Trophoblast cell (in vitro differentiated cells and primary cell): ENCODE results near the gene SLC7A5.

Experiments used
- DNase-seq, 2 donors: peaks; one replicate each; pipeline ENCODE4 v3.0.0-alpha.2; 2016
- H2AFZ ChIP-seq: 2 replicates; pipeline ENCODE4 v1.6.1; 2013; ENCODE audit warnings: low read length, moderate library complexity, mild to moderate bottlenecking; ENCODE audit not compliant: insufficient read depth, poor library complexity
- H2AK5ac ChIP-seq: 2 replicates; pipeline ENCODE4 v1.6.1; 2013; ENCODE audit warnings: mild to moderate bottlenecking, low read length
- H2BK120ac ChIP-seq: 2 replicates; pipeline ENCODE4 v1.6.1; 2013; ENCODE audit warnings: low read length, mild to moderate bottlenecking, moderate library complexity; ENCODE audit not compliant: insufficient read depth, poor library complexity
- H2BK12ac ChIP-seq: 2 replicates; pipeline ENCODE4 v1.6.1; 2013; ENCODE audit warnings: mild to moderate bottlenecking, low read length, moderate library complexity
- H2BK5ac ChIP-seq: 2 replicates; pipeline ENCODE4 v1.6.1; 2013; ENCODE audit warnings: low read length, low read depth, moderate library complexity, mild to moderate bottlenecking; ENCODE audit not compliant: poor library complexity
- H3K14ac ChIP-seq: 2 replicates; pipeline ENCODE4 v1.6.1; 2013; ENCODE audit warnings: mild to moderate bottlenecking, low read length
- H3K18ac ChIP-seq: 2 replicates; pipeline ENCODE4 v1.6.1; 2013; ENCODE audit warnings: mild to moderate bottlenecking, low read length
- H3K23ac ChIP-seq: 2 replicates; pipeline ENCODE4 v1.6.1; 2013; ENCODE audit warnings: low read length
- H3K27ac ChIP-seq: 2 replicates; pipeline ENCODE4 v1.5.1; 2013; ENCODE audit warnings: low read depth, mild to moderate bottlenecking, inconsistent platforms, low read length, moderate library complexity
- H3K27me3 ChIP-seq: 2 replicates; pipeline ENCODE4 v1.6.1; 2013; ENCODE audit warnings: inconsistent platforms, mild to moderate bottlenecking, low read length, moderate library complexity; ENCODE audit not compliant: insufficient read depth
- H3K36me3 ChIP-seq, 2 experiments: 1 replicate in 1 of 2; 2 replicates in 1 of 2; pipeline ENCODE4 v1.6.1; 2013; ENCODE audit warnings: low read length in 2 of 2, mild to moderate bottlenecking in 2 of 2, moderate library complexity in 1 of 2; ENCODE audit not compliant: insufficient read depth in 2 of 2, control insufficient read depth in 1 of 2
- H3K4ac ChIP-seq: 2 replicates; pipeline ENCODE4 v1.6.1; 2013; ENCODE audit warnings: low read depth, mild to moderate bottlenecking, low read length, moderate library complexity
- H3K4me1 ChIP-seq, 2 experiments: 1 replicate in 1 of 2; 2 replicates in 1 of 2; pipeline ENCODE4 v1.6.1; 2013; ENCODE audit warnings: low read length in 2 of 2, mild to moderate bottlenecking in 2 of 2, moderate library complexity in 1 of 2; ENCODE audit not compliant: insufficient read depth in 2 of 2, control insufficient read depth in 1 of 2
- H3K4me2 ChIP-seq: 2 replicates; pipeline ENCODE4 v1.6.1; 2013; ENCODE audit warnings: inconsistent platforms, mild to moderate bottlenecking, low read length, moderate library complexity
- H3K4me3 ChIP-seq: 2 replicates; pipeline ENCODE4 v1.5.1; 2013; ENCODE audit warnings: mild to moderate bottlenecking, low read depth, low read length, inconsistent platforms
- H3K79me1 ChIP-seq: one replicate; pipeline ENCODE4 v1.6.1; 2013; ENCODE audit warnings: low read length
- H3K79me2 ChIP-seq: 2 replicates; pipeline ENCODE4 v1.6.1; 2013; ENCODE audit warnings: low read length, mild to moderate bottlenecking; ENCODE audit not compliant: control insufficient read depth, insufficient read depth, poor library complexity
- H3K9ac ChIP-seq: 2 replicates; pipeline ENCODE4 v1.6.1; 2013; ENCODE audit warnings: mild to moderate bottlenecking, low read length
- H3K9me3 ChIP-seq: 2 replicates; pipeline ENCODE4 v1.6.1; 2013; ENCODE audit warnings: low read depth, mild to moderate bottlenecking, control low read depth, inconsistent platforms, low read length; ENCODE audit not compliant: insufficient read depth
- H4K12ac ChIP-seq: 2 replicates; pipeline ENCODE4 v1.6.1; 2013; ENCODE audit warnings: low read depth, mild to moderate bottlenecking, low read length, moderate library complexity
- H4K8ac ChIP-seq: 2 replicates; pipeline ENCODE4 v1.6.1; 2013; ENCODE audit warnings: low read depth, mild to moderate bottlenecking, low read length, moderate library complexity
- H4K91ac ChIP-seq: one replicate; pipeline ENCODE4 v1.6.1; 2013; ENCODE audit warnings: low read depth, mild to moderate bottlenecking, low read length, moderate library complexity
- WGBS: extraction: QIAGEN DNeasy Blood & Tissue Kit; methylation state at CpG from one replicate; pipeline ENCODE4 v1.1.7; 2013; ENCODE audit warnings: missing lambda C conversion rate; ENCODE audit not compliant: insufficient read length, insufficient coverage; ENCODE audit errors: extremely low coverage; 5-methylcytosine and 5-hydroxymethylcytosine counted together

SLC7A5 gene

GRCh38 chr16:87831421-87832136 lies 37.7 kb downstream of the SLC7A5 start:
- H3K79me2 ChIP-seq, result no peaks in the 10 kb centered on the region
- no peak overlapping the region for H4K8ac ChIP-seq
- no peak overlapping the region for H3K4ac ChIP-seq
- no peak overlapping the region for H3K4me3 ChIP-seq
- H4K91ac ChIP-seq, result no peak overlapping the region
- H3K14ac ChIP-seq, result no peak overlapping the region
- no peak overlapping the region for H3K9ac ChIP-seq
- H4K12ac ChIP-seq, result no peak overlapping the region
- no peak overlapping the region for H3K4me2 ChIP-seq
- no peak overlapping the region for H2BK12ac ChIP-seq
- H2AK5ac ChIP-seq, result no peak overlapping the region
- H2AFZ ChIP-seq, result no peak overlapping the region
- H3K27ac ChIP-seq, result no peak overlapping the region
- no CpG with 5 or more reads among the region's 31 CpGs for WGBS
- peaks cover 72% of the 10 kb centered on the region in 2 experiments for H3K36me3 ChIP-seq
- no peaks in the 10 kb centered on the region for H3K27me3 ChIP-seq
- peaks cover 5% of the 10 kb centered on the region for H3K9me3 ChIP-seq
- no peaks in the 10 kb centered on the region for H3K79me1 ChIP-seq
- H3K4me1 ChIP-seq, result no peaks in the 10 kb centered on the region
- no peak for DNase-seq
- no peak overlapping the region for H2BK120ac ChIP-seq
- no peak overlapping the region for H3K23ac ChIP-seq
- H2BK5ac ChIP-seq, result no peak overlapping the region
- no peak overlapping the region for H3K18ac ChIP-seq

- no peaks in the 10 kb centered on the region for H3K79me1 ChIP-seq
- peaks cover 65% of the 10 kb centered on the region in 2 experiments for H3K36me3 ChIP-seq
- no peak overlapping the region for H3K9ac ChIP-seq
- no peak overlapping the region for H2BK12ac ChIP-seq
- no peak overlapping the region for H3K4me3 ChIP-seq
- H3K14ac ChIP-seq, result no peak overlapping the region
- H2BK120ac ChIP-seq, result no peak overlapping the region
- H4K8ac ChIP-seq, result no peak overlapping the region
- no peak overlapping the region for H4K12ac ChIP-seq
- peaks cover 5% of the 10 kb centered on the region for H3K9me3 ChIP-seq
- H3K27me3 ChIP-seq, result no peaks in the 10 kb centered on the region
- no peak overlapping the region for H3K23ac ChIP-seq
- H4K91ac ChIP-seq, result no peak overlapping the region
- no peaks in the 10 kb centered on the region for H3K4me1 ChIP-seq
- no peak overlapping the region for H3K18ac ChIP-seq
- no peak overlapping the region for H2AFZ ChIP-seq
- no CpG with 5 or more reads among the region's 37 CpGs for WGBS
- no peak overlapping the region for H2AK5ac ChIP-seq
- H3K4ac ChIP-seq, result no peak overlapping the region
- DNase-seq, result no peak
- no peak overlapping the region for H3K27ac ChIP-seq
- no peak overlapping the region for H2BK5ac ChIP-seq
- H3K79me2 ChIP-seq, result no peaks in the 10 kb centered on the region
- H3K4me2 ChIP-seq, result no peak overlapping the region
Observed at GRCh38 chr16:87830673-87831420, 38.5 kb downstream of the SLC7A5 start.

DNA sequence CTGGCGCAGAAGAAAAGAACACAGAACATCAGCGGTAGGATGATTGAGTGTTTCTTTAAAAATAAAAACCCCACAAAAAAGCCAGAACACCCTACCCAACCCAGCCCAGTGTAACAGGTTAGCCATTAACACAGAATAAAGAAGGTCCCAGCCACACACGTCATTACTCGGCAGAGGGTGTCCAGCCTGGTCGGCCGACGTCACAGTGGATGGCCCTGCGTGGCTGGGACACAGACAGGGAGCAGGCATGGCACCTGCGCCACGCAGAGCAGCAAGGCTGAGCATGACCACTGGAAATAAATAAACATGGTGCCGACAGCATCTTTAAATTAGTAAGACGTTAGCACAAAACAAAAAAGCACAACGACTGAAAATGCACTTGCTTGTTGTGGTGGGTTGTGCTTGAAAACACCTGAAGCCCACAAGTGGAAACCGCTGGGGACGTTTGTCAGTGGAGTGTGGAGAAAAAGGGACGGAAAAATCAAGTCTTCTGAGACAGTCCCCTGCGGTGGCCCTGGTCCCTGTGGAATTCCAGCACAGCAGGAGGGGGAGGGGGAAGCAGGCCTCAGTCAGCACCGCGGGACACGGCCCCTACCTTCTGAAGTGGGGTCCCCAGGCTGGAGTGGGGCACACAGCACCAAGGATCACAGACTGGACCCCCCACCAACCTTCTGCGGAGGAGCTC lies 39.2 kb downstream of the SLC7A5 start:
- H4K8ac ChIP-seq, result no peak overlapping the region
- H3K4me3 ChIP-seq, result peak overlapping the region; percentile 61
- H3K79me1 ChIP-seq, result no peaks in the 10 kb centered on the region
- no peak overlapping the region for H4K12ac ChIP-seq
- no peak overlapping the region for H3K9ac ChIP-seq
- no peaks in the 10 kb centered on the region for H3K27me3 ChIP-seq
- H2AFZ ChIP-seq, result no peak overlapping the region
- H3K4ac ChIP-seq, result no peak overlapping the region
- no peaks in the 10 kb centered on the region for H3K79me2 ChIP-seq
- H2AK5ac ChIP-seq, result no peak overlapping the region
- no peak overlapping the region for H2BK120ac ChIP-seq
- no peaks in the 10 kb centered on the region for H3K4me1 ChIP-seq
- H3K4me2 ChIP-seq, result no peak overlapping the region
- no peak overlapping the region for H3K14ac ChIP-seq
- no peak overlapping the region for H3K18ac ChIP-seq
- no peak overlapping the region for H4K91ac ChIP-seq
- peaks cover 58 to 59% of the 10 kb centered on the region in 2 experiments for H3K36me3 ChIP-seq
- H3K23ac ChIP-seq, result no peak overlapping the region
- no peak overlapping the region for H2BK12ac ChIP-seq
- peaks cover 5% of the 10 kb centered on the region for H3K9me3 ChIP-seq
- DNase-seq, result no peak
- no CpG with 5 or more reads among the region's 21 CpGs for WGBS
- H3K27ac ChIP-seq, result no peak overlapping the region
- no peak overlapping the region for H2BK5ac ChIP-seq

- Histone ChIP-seq H2BK12ac (no peak overlapping the region), H3K79me1 (no peaks in the 10 kb centered on the region), H2BK120ac (no peak overlapping the region), H3K4me1 (no peaks in the 10 kb centered on the region), H3K9me3 (peaks cover 5% of the 10 kb centered on the region), H2BK5ac (no peak overlapping the region), H3K27me3 (no peaks in the 10 kb centered on the region), H2AFZ (no peak overlapping the region), H3K9ac (no peak overlapping the region), H3K36me3 (peaks cover 53 to 54% of the 10 kb centered on the region in 2 experiments), H3K4me3 (no peak overlapping the region), H3K23ac (no peak overlapping the region), H3K27ac (no peak overlapping the region), H3K79me2 (no peaks in the 10 kb centered on the region), H3K4me2 (no peak overlapping the region), H3K4ac (no peak overlapping the region), H4K8ac (no peak overlapping the region), H3K14ac (no peak overlapping the region), H4K12ac (no peak overlapping the region), H2AK5ac (no peak overlapping the region), H3K18ac (no peak overlapping the region), H4K91ac (no peak overlapping the region)
- DNase-seq, result no peak
- WGBS, result no CpG with 5 or more reads among the region's 13 CpGs
Observed at GRCh38 chr16:87829622-87829980, 39.7 kb downstream of the SLC7A5 start.
